Gastrocnemius medialis (tissue), 4 donors: ENCODE results near the gene ANTXR1. TPM values are rescaled to one million over a fixed set of nuclear protein-coding genes. Genes with fewer than 3 reads are reported as not detected.

Experiments used
- ATAC-seq, 2 donors: fragments of 150-250 bp; one replicate each; pipeline ENCODE4 v1.9.1; 2016
- DNase-seq, 2 donors: peaks; one replicate each; pipeline ENCODE4 v3.0.0-alpha.2; 2019
- H3K27ac ChIP-seq, 4 donors: fragments of 200-600 bp; sonication (generic); 1 replicate in 1 of 4; 2 replicates in 3 of 4; pipeline ENCODE4 v1.5.1; 2016 to 2018; ENCODE audit warnings: mild to moderate bottlenecking in 2 of 4, moderate library complexity in 1 of 4
- H3K27me3 ChIP-seq, 3 donors: fragments of 200-600 bp; sonication (generic) in 2 of 3; 1 replicate in 1 of 3; 2 replicates in 2 of 3; pipeline versions ENCODE4 v1.5.1 to v1.6.0; 2016 to 2019; ENCODE audit warnings: mild to moderate bottlenecking in 1 of 3, moderate library complexity in 1 of 3
- H3K36me3 ChIP-seq, 2 donors: fragments of 200-600 bp; sonication (generic) in 1 of 2; one replicate each; pipeline ENCODE4 v1.5.1; 2017 to 2018
- H3K4me1 ChIP-seq, 2 donors: fragments of 200-600 bp; sonication (generic) in 1 of 2; one replicate each; pipeline ENCODE4 v1.5.1; 2016 to 2017; ENCODE audit warnings: mild to moderate bottlenecking in 2 of 2
- H3K4me3 ChIP-seq, 4 donors: fragments of 200-600 bp; sonication (generic) in 3 of 4; 1 replicate in 1 of 4; 2 replicates in 3 of 4; pipeline ENCODE4 v1.5.1; 2016 to 2019; ENCODE audit warnings: mild to moderate bottlenecking in 2 of 4
- H3K9me3 ChIP-seq, 3 donors: fragments of 200-600 bp; sonication (generic) in 2 of 3; 1 replicate in 1 of 3; 2 replicates in 2 of 3; pipeline ENCODE4 v1.5.1; 2016 to 2019
- CTCF ChIP-seq, 5 experiments: fragments of 450-650 bp in 3 of 5; fragments of 200-600 bp in 2 of 5; sonication (generic) in 2 of 5; IDR thresholded peaks in 4 of 5; conservative IDR thresholded peaks in 1 of 5; 1 replicate in 4 of 5; 2 replicates in 1 of 5; pipeline ENCODE4 v1.5.1; 2016 to 2019; ENCODE audit warnings: antibody characterized with exemption in 5 of 5, mild to moderate bottlenecking in 3 of 5, moderate library complexity in 3 of 5
- POLR2A ChIP-seq, 2 donors: fragments of 450-650 bp; IDR thresholded peaks; one replicate each; pipeline ENCODE4 v1.6.1; 2017; ENCODE audit warnings: antibody characterized with exemption in 2 of 2, mild to moderate bottlenecking in 2 of 2, moderate library complexity in 2 of 2
- in situ Hi-C, 4 donors: fragments of 200-750 bp; cut with MboI; loops; one replicate each; pipeline versions ENCODE4 v1.15.0 to v1.8.0; 2017; ENCODE audit warnings: low sequenced_read_pairs in 4 of 4
- intact Hi-C: fragments of 100-400 bp; cut with DNase I; formaldehyde crosslinking; loops from one replicate; pipeline ENCODE4 v1.15.1; 2023; ENCODE audit warnings: low total_unique reads
- total RNA-seq, 4 donors: library from RNA; depleted of rRNA; stranded (reverse); fragments of >200 nt; gene quantifications; one replicate each; pipeline versions ENCODE4 v1.1.0 to v1.2.3, GENCODE V29; 2016

ANTXR1 gene
- total RNA-seq, 4 donors from 2014 or later: 8.0 to 13.6 (median 9.7) TPM

- intact Hi-C loops: loop anchor here (5.0 kb wide), 1 partner anchor 95 kb away; no protein-coding TSS in a partner anchor
- no peaks in the 10 kb centered on the region for H3K36me3 ChIP-seq
- no peaks in the 10 kb centered on the region for H3K27me3 ChIP-seq
- no peak for ATAC-seq
- peaks cover 17 to 20% of the 10 kb centered on the region in 2 donors for H3K4me1 ChIP-seq
- no peak for TF ChIP-seq POLR2A (IDR thresholded peaks at IDR 0.05)
- no peak for TF ChIP-seq CTCF (IDR thresholded peaks at IDR 0.05 in 4 of 5, conservative IDR thresholded peaks at IDR 0.05 in 1 of 5)
- no peak overlapping the region for H3K4me3 ChIP-seq
- in situ Hi-C loops: no loop called here
- no peaks in the 10 kb centered on the region for H3K9me3 ChIP-seq
- DNase-seq: no peak
- H3K27ac ChIP-seq: peak overlapping the region in 1 of 4 donors; percentile 14
Measured at GRCh38 chr2:69082430-69082997, 69.5 kb downstream of the ANTXR1 start.

- Histone ChIP-seq H3K27me3 (no peaks in the 10 kb centered on the region), H3K4me3 (no peak overlapping the region), H3K27ac (peak overlapping the region in 3 of 4 donors; percentile 14 to 37 (median 24)), H3K36me3 (no peaks in the 10 kb centered on the region), H3K9me3 (no peaks in the 10 kb centered on the region), H3K4me1 (peaks cover 17 to 20% of the 10 kb centered on the region in 2 donors)
- in situ Hi-C loops (no loop called here), intact Hi-C loops (loop anchor here (5.0 kb wide), 1 partner anchor 94 kb away; no protein-coding TSS in a partner anchor)
- peak; percentile 26 to 31 for DNase-seq
- no peak for TF ChIP-seq POLR2A (IDR thresholded peaks at IDR 0.05)
- no peak for TF ChIP-seq CTCF (IDR thresholded peaks at IDR 0.05 in 4 of 5, conservative IDR thresholded peaks at IDR 0.05 in 1 of 5)
- ATAC-seq: peak; percentile 90 to 92
Measured at GRCh38 chr2:69083235-69083748, 70.3 kb downstream of the ANTXR1 start.

- ATAC-seq (no peak), DNase-seq (no peak)
- intact Hi-C loops: loop anchor here (5.0 kb wide), 1 partner anchor 93 kb away; no protein-coding TSS in a partner anchor
- Histone ChIP-seq H3K4me3 (no peak overlapping the region), H3K36me3 (no peaks in the 10 kb centered on the region), H3K9me3 (no peaks in the 10 kb centered on the region), H3K27ac (no peak overlapping the region), H3K27me3 (no peaks in the 10 kb centered on the region), H3K4me1 (peaks cover 17 to 20% of the 10 kb centered on the region in 2 donors)
- in situ Hi-C loops: no loop called here
- TF ChIP-seq CTCF (IDR thresholded peaks at IDR 0.05 in 4 of 5, conservative IDR thresholded peaks at IDR 0.05 in 1 of 5): no peak
- no peak for TF ChIP-seq POLR2A (IDR thresholded peaks at IDR 0.05)
Measured at GRCh38 chr2:69084492-69084891, 71.5 kb downstream of the ANTXR1 start.

DNA sequence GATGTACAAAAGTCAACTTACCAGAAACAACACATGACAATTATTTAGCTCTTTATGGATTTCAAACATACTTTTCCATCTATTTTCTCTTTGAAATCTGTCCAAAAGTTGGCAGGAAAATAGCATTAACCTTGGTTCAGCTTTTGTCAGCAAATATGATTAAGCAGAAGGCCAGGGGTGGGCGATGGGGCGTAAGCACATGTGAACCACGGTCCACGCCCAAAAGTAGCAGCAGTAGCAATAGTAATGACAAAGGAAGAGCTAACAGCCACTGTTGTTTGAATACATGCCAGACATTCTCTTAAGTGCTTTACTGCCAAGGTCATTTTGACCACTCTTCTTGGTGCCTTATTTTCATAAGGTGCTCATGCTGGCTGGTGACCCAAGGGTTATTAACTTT, 73.5 kb downstream of the ANTXR1 start:
- Histone ChIP-seq H3K4me3 (no peak overlapping the region), H3K27me3 (no peaks in the 10 kb centered on the region), H3K9me3 (no peaks in the 10 kb centered on the region), H3K27ac (no peak overlapping the region), H3K4me1 (peaks cover 17 to 20% of the 10 kb centered on the region in 2 donors), H3K36me3 (no peaks in the 10 kb centered on the region)
- in situ Hi-C loops (no loop called here), intact Hi-C loops (no loop called here)
- DNase-seq (no peak), ATAC-seq (no peak)
- no peak for TF ChIP-seq POLR2A (IDR thresholded peaks at IDR 0.05)
- no peak for TF ChIP-seq CTCF (IDR thresholded peaks at IDR 0.05 in 4 of 5, conservative IDR thresholded peaks at IDR 0.05 in 1 of 5)
